Inferior parietal cortex (tissue), 1 donor: ENCODE results near the gene PAN2.
A peak's percentile ranks its signal among the peaks of the same experiment; 100 is the strongest.
"Not testable (repeated sequence)": the region's sequence is repeated elsewhere in the genome, so short reads cannot be mapped to it uniquely, and the experiment has no call there.

Experiments used
- DNase-seq: peaks from one replicate; pipeline ENCODE4 v3.0.0-alpha.2; 2016; ENCODE audit errors: extremely low spot score

Gene PAN2

GRCh38 chr12:56311003-56311402 lies 22.8 kb downstream of the PAN2 start:
- DNase-seq = no peak

- no peak for DNase-seq
Measured at GRCh38 chr12:56308714-56309113, 25.1 kb downstream of the PAN2 start.

DNA sequence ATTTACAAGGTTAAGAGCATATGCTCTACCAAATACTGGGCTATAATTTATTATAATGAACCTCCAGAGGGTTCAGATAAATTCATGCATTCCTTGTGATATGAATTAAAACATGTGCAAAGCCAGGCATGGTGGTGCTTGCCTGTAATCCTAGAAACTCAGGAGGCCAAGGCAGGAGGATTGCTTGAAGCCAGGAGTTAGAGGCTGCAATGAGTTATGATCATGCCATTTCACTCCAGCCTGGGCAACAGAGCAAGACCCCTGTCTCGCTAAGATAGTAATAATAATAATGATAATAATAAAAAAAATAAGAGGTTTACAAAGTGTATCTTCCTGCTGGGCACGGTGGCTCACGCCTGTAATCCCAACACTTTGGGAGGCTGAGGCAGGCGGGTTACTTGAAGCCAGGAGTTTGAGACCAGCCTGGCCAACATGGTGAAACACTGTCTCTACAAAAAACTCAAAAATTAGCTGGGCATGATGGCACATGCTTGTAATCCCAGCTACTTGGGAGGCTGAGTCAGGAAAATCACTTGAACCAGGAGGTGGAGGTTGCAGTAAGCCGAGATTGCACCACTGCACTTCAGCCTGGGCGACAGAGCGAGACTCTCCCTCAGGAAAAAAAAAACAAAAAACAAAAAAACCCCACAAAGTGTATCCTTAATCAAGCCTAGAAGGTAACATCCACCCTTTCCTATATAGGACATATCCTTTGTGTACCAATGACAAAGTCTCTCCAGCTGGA lies 26.4 kb downstream of the PAN2 start:
- no peak for DNase-seq

DNA sequence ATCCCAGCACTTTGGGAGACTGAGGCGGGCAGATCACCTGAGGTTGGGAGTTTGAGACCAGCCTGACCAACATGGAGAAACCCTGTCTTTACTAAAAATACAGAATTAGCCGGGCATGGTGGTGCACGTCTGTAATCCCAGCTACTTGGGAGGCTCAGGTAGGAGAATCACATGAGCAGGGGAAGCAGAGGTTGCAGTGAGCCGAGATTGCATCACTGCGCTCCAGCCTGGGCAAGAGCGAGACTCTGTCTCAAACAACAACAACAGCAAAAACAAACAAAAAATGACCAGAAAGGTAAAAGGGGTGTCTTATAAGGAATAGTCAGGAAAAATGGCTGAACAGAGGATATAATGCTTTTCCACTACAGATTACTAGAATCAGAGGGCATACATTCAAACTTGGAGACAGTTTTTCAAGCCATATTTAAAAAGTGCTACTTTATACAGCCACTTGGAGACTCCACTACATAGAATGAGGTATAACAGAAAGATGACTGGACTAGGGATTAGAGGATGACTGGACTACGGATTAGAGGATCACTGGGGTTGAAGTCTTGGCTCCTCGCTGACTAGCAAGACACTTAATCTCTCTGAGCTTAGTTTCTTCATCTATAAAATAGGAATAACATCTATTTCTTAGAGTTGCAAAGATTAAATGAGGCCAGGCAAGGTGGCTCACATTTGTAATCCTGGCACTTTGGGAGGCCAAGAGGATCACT lies 28.8 kb downstream of the PAN2 start:
- DNase-seq = no peak

DNA sequence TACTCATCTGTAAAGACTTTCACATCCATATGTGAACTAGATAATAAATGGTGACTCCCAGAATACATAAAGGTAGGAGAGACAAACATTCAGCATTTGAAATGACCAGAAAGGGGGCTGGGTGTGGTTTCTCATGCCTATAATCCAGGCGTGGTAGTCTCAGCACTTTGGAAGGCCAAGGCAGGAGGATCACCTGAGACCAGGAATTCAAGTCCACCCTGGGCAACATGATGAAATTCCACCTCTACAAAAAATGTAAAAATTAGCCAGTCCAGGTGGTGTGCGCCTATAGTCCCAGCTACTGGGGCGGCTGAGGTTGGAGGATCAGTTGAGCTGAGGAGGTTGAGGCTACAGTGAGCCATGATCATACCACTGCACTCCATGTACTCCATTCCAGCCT lies 29.5 kb downstream of the PAN2 start:
- no peak for DNase-seq

DNA sequence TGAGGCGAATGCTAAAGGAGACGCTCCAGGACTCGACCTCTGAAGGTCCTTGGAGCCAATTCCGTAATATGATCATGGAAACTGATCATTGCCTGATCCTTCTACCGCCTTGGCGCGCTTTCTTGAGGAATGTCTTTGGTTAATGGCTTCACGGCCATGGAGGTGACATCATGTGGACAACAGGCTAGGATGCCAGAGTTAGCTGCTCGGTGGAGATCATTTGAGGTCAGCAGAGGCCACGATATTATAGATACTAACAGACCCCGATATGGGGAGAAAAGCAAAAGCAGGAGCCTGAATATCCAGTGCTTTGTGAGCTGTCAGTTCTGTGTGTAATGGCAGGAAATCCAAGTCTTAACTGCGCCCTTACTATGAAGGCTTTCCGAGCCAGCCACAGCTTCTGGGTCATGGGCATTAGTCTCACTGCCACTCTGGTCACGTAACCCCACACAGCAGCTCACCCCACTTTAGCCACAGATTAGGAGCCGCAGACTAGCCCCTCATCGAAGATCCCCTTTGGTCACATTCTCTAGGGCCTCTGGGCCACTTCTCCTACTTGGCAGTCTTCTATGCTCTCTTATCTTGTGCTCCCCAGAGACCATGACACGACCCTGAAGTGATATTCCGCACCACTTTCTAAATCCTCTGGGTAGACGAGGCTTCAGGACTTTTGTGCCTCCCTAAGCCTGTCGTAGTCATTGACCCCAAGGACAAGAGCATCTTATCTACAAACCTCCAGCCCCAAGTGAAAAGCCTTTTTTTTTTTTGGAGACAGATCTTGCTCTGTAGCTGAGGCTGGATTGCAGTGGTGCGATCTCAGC lies 32.9 kb downstream of the PAN2 start:
- peak; percentile 21 for DNase-seq

DNA sequence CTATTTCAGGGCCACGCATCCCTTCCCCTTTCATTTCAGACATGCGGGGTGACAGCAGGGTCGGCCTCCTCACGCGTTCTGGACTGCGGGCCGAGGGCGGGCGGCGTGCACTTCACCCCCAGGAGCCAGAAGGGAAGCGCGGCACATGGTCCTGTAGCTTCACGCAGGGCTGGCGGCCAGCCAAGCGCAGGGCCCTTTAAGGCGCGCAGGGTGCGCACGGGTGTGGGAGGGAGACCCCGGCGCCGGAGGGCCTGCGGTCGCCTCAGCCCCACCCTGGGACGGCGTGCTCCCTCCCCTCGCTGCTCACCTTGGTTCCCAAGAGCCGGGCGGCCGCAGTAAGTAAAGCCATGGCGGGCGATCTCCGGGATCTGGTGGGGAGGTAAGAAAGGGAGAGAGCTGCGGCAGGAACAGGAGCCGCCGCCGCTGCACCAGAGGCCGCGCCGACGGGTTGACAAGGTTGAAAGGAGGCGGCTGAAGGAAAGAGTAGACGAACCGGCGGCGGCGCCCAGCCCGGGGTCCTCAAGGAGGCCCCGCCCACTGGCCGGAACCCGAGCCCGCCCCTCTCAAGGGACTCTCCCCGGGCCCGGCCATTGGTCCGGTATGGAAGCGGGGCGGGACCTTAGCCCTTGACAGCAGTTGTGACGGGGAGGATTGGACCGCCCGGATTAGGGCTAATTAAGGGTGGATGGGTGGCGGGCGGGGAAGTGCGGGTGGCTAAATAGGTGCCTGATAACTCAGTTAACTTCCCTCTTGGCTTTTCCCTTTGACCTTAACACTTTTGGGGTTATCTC lies 33.8 kb downstream of the PAN2 start, which contains the start of gene CS:
CS (minus strand) TSS at position 478 of the 791 bp plus-strand sequence; CDS start at position 349, 129 bp downstream.
- DNase-seq = peak; percentile 97

- DNase-seq = peak; percentile 34
Measured at GRCh38 chr12:56299308-56299852, 34.4 kb downstream of the PAN2 start.

DNA sequence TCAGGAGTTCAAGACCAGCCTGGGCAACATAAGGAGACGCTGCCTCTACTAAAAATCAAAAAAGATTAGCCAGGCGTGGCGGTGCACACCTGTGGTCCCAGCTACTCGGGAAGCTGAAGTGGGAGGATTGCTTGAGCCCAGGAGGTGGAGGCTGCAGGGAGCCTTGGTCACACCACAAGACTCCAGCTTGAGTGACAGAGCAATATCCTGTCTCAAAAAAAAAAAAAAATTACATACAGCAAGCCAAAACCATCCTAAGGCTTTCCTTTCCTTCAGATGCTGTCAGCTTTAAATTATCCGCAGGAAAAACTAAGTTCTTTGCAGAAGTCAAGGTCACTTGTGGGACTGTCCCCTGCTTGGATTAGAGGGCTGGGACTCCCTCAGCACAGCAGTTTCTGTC lies 35.0 kb downstream of the PAN2 start:
- DNase-seq = no peak

- no peak for DNase-seq
Measured at GRCh38 chr12:56297400-56297799, 36.4 kb downstream of the PAN2 start.

DNA sequence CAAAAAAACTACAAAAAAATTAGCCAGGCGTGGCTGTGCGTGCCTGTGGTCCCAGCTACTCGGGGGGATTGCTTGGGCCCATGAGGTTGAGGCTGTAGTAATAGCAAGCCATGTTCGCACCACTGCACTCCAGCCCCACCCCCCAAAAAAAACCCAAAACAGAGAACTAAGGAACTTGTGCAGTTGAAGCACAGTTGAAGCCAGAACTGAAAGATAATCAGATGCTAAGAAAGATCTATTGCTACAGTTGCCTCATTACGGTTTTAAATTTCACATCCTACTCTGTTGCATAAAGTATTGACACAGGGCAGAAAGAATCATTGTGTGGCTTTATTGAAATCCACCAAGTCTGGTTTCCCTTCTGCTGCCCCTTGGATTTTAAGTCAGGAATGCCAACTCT lies 37.5 kb downstream of the PAN2 start:
- no peak for DNase-seq

- DNase-seq = no peak
Measured at GRCh38 chr12:56293795-56294194, 40.0 kb downstream of the PAN2 start.

DNA sequence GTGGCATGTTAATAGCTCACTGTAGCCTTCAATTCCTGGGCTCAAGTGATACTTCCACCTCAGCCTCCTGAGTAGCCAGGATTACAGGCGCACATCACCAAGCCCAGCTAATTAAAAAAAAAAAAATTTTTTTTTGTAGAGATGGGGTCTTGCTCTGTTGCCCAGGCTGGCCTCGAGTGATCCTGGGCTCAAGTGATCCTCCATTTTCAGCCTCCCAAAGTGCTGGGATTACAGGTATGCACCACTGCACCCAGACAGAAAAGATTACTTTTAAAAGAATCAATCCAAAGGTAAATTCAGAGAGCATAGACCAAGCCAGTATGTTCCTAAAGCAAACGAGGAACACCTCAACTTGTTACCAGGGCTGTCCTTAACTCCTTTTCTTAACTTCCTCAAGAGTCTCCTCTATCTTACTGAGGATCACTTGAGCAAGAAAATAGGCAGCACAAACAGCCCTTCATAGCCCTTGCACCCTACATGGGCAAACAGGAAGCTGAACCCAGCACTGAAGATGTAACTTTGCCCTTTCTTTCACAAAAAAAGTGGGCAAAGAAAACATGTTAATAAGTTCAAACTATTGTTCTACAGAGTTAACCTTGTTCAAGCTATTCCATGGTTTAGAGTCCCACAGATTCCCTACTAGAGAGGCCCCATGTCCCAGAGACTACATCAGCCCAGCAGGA lies 45.0 kb downstream of the PAN2 start:
- no peak for DNase-seq

DNA sequence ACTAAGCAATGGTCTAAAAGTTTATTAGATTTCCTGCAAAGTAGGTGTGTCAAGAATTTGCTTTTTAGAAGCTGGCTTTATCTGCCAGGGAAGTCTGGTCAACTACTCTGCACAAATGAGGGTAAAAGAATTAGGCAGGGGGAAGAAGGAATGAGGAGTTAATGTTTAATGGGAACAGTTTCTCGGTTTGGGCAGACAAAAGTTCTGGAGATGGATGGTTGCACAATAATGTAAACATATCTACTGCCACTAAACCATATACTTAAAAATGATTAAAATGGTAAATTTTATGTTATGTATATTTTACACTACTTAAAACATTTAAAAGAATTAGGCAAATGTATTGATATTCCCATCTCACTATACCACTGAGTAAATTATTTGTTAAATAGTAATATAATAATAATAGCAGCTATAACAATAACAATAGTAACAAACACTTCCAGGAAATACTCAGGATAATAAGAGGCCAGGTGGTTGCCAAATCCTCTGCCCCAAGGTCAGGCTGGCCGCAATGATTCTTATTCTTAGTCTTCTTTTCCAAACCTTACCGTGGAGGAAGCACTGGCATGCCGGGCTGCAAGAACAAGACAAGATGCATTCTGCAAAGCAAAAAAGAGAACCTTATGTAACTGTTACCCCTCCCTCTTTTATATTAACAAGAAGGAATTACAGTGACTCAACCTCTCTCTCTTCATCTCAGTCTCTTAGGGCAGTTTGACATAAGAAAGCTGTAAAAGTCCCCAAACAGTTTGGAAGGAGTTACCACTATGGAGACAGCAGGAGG lies 47.6 kb downstream of the PAN2 start:
- no peak for DNase-seq

DNA sequence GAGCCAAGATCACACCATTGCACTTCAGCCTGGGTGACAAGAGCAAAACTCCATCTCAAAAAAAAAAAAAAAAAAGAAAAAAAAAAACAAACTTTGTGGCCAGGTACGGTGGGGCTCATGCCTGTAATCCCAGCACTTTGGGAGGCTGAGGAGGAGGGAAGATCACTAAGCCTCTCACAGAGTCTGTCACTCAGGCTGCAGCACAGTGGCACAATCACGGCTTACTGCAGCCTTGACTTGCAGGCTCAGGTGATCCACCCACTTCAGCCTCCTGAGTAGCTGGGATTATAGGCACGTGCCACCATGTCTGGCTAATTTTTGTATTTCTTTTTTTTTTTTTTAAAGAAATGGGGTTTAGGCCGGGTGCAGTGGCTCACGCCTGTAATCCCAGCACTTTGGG lies 49.5 kb downstream of the PAN2 start:
- not testable (repeated sequence) for DNase-seq

GRCh38 chr12:56282579-56282978 lies 51.2 kb downstream of the PAN2 start:
- no peak for DNase-seq

DNA sequence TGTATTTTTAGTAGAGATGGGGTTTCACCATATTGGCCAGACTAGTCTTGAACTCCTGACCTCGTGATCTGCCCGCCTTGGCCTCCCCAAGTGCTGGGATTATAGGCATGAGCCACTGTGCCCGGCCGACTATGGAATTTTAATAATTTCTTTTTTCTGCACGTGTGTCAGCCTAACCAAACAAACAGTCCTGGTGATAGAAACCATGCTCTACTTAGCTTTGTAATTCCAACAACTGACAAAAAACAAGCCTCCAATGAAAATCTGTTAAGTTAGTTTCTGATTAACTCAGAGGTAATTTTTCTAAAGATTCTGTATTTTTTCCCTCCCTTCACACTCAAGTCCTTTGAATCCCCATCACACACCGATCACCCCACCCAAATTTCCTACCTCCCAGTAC lies 51.8 kb downstream of the PAN2 start:
- no peak for DNase-seq

DNA sequence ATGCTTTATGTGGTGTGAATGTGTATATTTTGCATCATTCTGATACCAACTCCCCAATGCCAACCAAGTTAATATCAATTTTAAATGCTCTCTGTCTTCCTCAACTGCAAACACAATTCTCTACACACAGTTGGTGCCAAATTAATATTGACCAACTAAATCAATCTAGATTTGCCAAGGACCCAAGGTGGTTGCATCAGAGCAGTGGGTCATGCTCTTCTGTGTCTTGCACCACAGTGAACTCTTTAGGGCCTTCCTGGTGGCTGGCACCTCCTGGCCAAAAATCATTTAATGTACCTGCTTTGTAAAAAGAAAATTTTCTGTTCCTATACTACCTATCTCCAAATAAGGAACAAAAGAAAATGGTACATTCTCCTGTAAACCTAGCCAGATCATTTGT lies 53.0 kb downstream of the PAN2 start:
- no peak for DNase-seq

DNA sequence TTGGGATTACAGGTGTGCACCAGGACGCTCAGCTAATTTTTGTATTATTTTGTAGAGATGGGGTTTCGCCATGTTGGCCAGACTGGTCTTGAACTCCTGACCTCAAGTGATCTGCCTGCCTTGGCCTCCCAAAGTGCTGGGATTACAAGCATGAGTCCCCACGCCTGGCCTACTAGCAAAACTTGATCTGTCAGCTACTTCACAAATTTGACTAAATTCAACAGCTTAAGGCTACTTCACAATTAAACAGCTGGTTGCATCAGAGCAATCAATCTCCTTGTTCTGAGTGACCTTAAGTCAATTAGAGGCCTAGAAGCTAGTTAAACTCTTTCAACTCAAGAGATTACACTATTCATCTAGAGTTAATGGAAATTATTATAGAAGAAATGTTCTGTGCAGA lies 54.9 kb downstream of the PAN2 start:
- no peak for DNase-seq

DNA sequence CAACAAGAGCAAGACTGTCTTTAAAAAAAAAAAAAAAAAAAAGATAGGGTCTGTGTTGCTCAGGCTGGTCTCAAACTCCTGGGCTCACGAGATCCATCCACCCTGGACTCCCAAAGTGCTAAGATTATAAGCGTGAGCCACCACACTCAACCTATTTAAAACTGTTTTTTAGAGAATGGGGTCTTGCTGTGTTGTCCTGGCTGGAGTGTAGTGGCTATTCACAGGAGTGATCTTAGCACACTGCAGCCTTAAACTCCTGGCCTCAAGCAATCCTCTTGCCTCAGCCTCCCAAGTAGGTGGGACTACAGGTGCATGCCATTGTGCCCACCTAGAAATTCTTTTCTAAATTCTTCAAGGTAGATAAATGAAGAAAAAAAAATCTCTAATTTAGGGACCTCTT lies 59.5 kb downstream of the PAN2 start:
- DNase-seq = no peak
